Activated T-helper 17 cell treated with anti-CD3 and anti-CD28 coated beads, Interleukin-2, amount 50 U/mL, for 72 hours (primary cell): ENCODE measurements around the gene SEMA6A. TPM values are rescaled to one million over a fixed set of nuclear protein-coding genes. Genes with fewer than 3 reads are reported as not detected.

Experiments used
- ATAC-seq: fragments of 150-1000 bp; cut with Tn5 transposase; replicated peaks from 2 replicates; pipeline ENCODE4 v1.10.0; 2021; ENCODE audit warnings: mild to moderate bottlenecking, moderate library complexity
- H3K27ac Mint-ChIP-seq: one replicate; pipeline ENCODE4 v1.8.0; 2022; ENCODE audit warnings: mixed read lengths
- H3K27me3 Mint-ChIP-seq: one replicate; pipeline ENCODE4 v1.8.0; 2022; ENCODE audit warnings: mixed read lengths
- H3K36me3 Mint-ChIP-seq: one replicate; pipeline ENCODE4 v1.8.0; 2022; ENCODE audit warnings: low read depth, mild to moderate bottlenecking, mixed read lengths
- H3K4me1 Mint-ChIP-seq: one replicate; pipeline ENCODE4 v1.8.0; 2022; ENCODE audit warnings: mixed read lengths
- H3K4me3 Mint-ChIP-seq: one replicate; pipeline ENCODE4 v1.8.0; 2022; ENCODE audit warnings: mild to moderate bottlenecking, mixed read lengths
- H3K9me3 Mint-ChIP-seq: one replicate; pipeline ENCODE4 v1.8.0; 2022; ENCODE audit warnings: mixed read lengths
- total RNA-seq, 2 donors: library from RNA; stranded (reverse); gene quantifications; one replicate each; pipeline ENCODE4 v1.2.3, GENCODE V29; 2022

SEMA6A gene
- total RNA-seq, 2 donors from 2014 or later = 0.50 TPM; not detected in 1

DNA sequence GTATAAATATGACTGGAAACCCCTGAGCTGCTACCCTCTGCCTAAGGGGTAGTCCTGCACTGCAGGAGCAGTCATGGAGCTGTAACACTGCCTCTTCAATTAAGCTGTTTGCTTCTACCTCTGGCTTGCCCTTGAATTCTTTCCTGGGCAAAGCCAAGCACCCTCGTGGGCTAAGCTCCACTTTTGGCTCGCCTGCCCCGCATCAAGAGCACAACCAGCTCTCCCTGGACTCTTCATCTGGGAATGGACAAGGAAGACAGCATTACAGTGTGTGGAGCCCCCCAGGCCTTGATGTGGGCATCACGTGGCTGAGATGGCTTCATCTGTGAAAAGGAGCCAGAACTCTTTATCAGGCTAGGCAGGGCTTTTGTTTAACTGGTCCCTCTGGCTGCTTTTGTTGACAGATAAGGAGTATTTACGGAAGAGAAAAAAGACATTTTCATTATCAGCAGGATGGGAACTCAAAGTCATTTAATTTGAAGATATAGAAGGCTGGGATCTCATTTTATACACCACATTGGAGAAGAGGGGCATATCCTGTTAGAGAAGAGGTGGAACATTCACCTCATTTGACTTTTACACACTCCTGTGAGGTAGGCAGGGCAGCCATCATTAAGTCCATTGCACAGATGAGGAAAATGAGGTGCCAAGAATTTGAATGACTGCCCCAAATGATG is 137.8 kb downstream of the SEMA6A start:
- Mint-ChIP-seq H3K27ac (no peak overlapping the region), H3K9me3 (no peaks in the 10 kb centered on the region), H3K36me3 (peaks cover 5% of the 10 kb centered on the region), H3K27me3 (no peaks in the 10 kb centered on the region), H3K4me3 (no peak overlapping the region), H3K4me1 (no peaks in the 10 kb centered on the region)
- ATAC-seq = no peak

- Mint-ChIP-seq H3K9me3 (no peaks in the 10 kb centered on the region), H3K27me3 (no peaks in the 10 kb centered on the region), H3K4me1 (no peaks in the 10 kb centered on the region), H3K4me3 (no peak overlapping the region), H3K27ac (no peak overlapping the region), H3K36me3 (no peaks in the 10 kb centered on the region)
- no peak for ATAC-seq
Measured at GRCh38 chr5:116428966-116429365, 145.7 kb downstream of the SEMA6A start.

GRCh38 chr5:116428413-116428812 is 146.2 kb downstream of the SEMA6A start:
- Mint-ChIP-seq H3K9me3 (no peaks in the 10 kb centered on the region), H3K4me1 (no peaks in the 10 kb centered on the region), H3K27me3 (no peaks in the 10 kb centered on the region), H3K4me3 (no peak overlapping the region), H3K36me3 (no peaks in the 10 kb centered on the region), H3K27ac (no peak overlapping the region)
- no peak for ATAC-seq

- ATAC-seq = no peak
- Mint-ChIP-seq H3K9me3 (no peaks in the 10 kb centered on the region), H3K4me1 (no peaks in the 10 kb centered on the region), H3K4me3 (no peak overlapping the region), H3K27ac (no peak overlapping the region), H3K36me3 (no peaks in the 10 kb centered on the region), H3K27me3 (no peaks in the 10 kb centered on the region)
Measured at GRCh38 chr5:116424951-116425350, 149.7 kb downstream of the SEMA6A start.

- no peaks in the 10 kb centered on the region for H3K27me3 Mint-ChIP-seq
- H3K4me1 Mint-ChIP-seq = no peaks in the 10 kb centered on the region
- H3K4me3 Mint-ChIP-seq = no peak overlapping the region
- no peaks in the 10 kb centered on the region for H3K36me3 Mint-ChIP-seq
- H3K27ac Mint-ChIP-seq = no peak overlapping the region
- H3K9me3 Mint-ChIP-seq = no peaks in the 10 kb centered on the region
- ATAC-seq = no peak
Measured at GRCh38 chr5:116424258-116424615, 150.4 kb downstream of the SEMA6A start.

DNA sequence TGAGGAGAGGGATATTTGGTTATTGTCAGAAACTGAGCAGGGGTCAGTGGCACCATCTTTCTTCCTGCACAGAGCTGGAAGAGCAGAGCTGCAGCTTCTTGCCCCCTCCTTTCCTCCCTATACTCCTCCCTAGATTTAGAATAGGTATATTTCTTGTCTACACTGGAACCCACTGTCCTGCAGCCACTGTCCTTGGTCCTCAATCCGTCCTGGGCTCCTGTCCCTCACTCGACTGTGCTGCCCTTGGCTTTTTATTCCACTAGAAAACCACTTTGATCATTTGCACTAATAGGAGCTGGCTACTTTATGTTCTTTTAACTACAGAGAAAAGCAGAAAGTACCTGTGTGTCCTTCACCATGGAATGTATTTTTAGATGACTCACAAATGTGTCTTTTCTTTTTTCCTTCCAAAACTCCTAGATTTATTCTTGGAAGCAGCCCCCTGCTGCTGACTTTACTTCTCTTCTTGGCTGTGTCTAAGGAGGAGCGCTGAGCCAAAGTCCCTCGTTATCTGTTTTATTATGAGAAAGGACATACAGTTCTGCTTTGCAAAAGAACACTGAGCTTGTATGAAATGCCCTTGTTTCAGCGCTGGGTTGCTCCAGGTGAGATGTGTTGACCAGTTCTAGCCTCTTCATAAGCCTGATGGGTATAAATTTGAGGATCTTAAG is 150.9 kb downstream of the SEMA6A start:
- H3K27me3 Mint-ChIP-seq = no peaks in the 10 kb centered on the region
- no peak overlapping the region for H3K4me3 Mint-ChIP-seq
- H3K27ac Mint-ChIP-seq = no peak overlapping the region
- ATAC-seq = no peak
- H3K4me1 Mint-ChIP-seq = no peaks in the 10 kb centered on the region
- no peaks in the 10 kb centered on the region for H3K36me3 Mint-ChIP-seq
- no peaks in the 10 kb centered on the region for H3K9me3 Mint-ChIP-seq

- H3K9me3 Mint-ChIP-seq = no peaks in the 10 kb centered on the region
- no peak overlapping the region for H3K27ac Mint-ChIP-seq
- no peak for ATAC-seq
- H3K36me3 Mint-ChIP-seq = no peaks in the 10 kb centered on the region
- no peak overlapping the region for H3K4me3 Mint-ChIP-seq
- no peaks in the 10 kb centered on the region for H3K27me3 Mint-ChIP-seq
- H3K4me1 Mint-ChIP-seq = no peaks in the 10 kb centered on the region
Measured at GRCh38 chr5:116423141-116423540, 151.5 kb downstream of the SEMA6A start.

GRCh38 chr5:116421080-116421629 is 153.5 kb downstream of the SEMA6A start:
- ATAC-seq = no peak
- Mint-ChIP-seq H3K36me3 (no peaks in the 10 kb centered on the region), H3K4me3 (no peak overlapping the region), H3K4me1 (no peaks in the 10 kb centered on the region), H3K27ac (no peak overlapping the region), H3K27me3 (no peaks in the 10 kb centered on the region), H3K9me3 (no peaks in the 10 kb centered on the region)

DNA sequence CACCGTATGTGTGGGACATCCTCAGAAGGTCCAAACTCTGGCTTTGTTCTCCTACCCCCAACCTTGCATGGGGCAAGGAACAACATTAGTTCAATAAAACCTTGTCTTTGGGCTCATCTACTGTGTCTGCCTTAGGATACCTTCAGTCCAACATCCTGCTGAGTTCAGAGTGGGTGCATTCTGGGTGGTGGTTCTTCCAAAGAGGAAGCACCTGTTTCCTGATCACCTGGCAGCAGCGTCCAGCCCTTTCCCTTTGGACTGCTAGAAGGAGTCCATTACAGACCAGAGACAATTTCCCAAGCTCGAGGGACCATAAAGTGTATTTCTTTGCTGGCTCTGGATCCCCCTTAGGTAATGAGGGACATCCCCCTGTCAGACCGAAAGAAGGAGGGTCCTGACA is 154.1 kb downstream of the SEMA6A start:
- no peak for ATAC-seq
- H3K27me3 Mint-ChIP-seq = no peaks in the 10 kb centered on the region
- H3K4me1 Mint-ChIP-seq = no peaks in the 10 kb centered on the region
- no peaks in the 10 kb centered on the region for H3K9me3 Mint-ChIP-seq
- H3K4me3 Mint-ChIP-seq = no peak overlapping the region
- H3K36me3 Mint-ChIP-seq = peaks cover under 1% of the 10 kb centered on the region
- H3K27ac Mint-ChIP-seq = no peak overlapping the region

GRCh38 chr5:116419258-116419657 is 155.4 kb downstream of the SEMA6A start:
- Mint-ChIP-seq H3K27ac (no peak overlapping the region), H3K27me3 (no peaks in the 10 kb centered on the region), H3K4me3 (no peak overlapping the region), H3K4me1 (no peaks in the 10 kb centered on the region), H3K36me3 (peaks cover 13% of the 10 kb centered on the region), H3K9me3 (no peaks in the 10 kb centered on the region)
- ATAC-seq = no peak

GRCh38 chr5:116418774-116419173 is 155.8 kb downstream of the SEMA6A start:
- Mint-ChIP-seq H3K9me3 (no peaks in the 10 kb centered on the region), H3K4me3 (no peak overlapping the region), H3K36me3 (peaks cover 15% of the 10 kb centered on the region), H3K27ac (no peak overlapping the region), H3K27me3 (no peaks in the 10 kb centered on the region), H3K4me1 (no peaks in the 10 kb centered on the region)
- ATAC-seq = no peak

DNA sequence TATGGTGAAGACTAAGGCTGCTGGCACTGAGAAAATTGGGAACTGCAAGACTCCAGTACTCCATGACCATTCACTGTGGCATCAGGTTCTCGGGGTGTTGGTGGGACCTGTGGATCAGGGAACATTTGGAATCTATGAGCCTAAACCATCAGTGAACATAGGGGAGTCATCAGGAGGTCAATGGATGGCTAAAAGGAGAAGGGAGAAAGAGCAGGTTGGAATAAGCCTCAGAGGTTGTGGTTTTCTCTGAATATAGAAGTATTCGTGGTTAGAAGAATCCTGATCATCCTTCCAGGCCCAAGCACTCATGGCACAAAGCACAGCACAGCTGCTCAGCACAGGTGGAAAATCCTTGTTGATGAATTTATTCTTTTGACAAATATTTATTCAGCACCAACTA is 156.6 kb downstream of the SEMA6A start:
- ATAC-seq = no peak
- no peak overlapping the region for H3K27ac Mint-ChIP-seq
- peaks cover 22% of the 10 kb centered on the region for H3K36me3 Mint-ChIP-seq
- no peaks in the 10 kb centered on the region for H3K4me1 Mint-ChIP-seq
- H3K27me3 Mint-ChIP-seq = no peaks in the 10 kb centered on the region
- no peaks in the 10 kb centered on the region for H3K9me3 Mint-ChIP-seq
- H3K4me3 Mint-ChIP-seq = no peak overlapping the region

DNA sequence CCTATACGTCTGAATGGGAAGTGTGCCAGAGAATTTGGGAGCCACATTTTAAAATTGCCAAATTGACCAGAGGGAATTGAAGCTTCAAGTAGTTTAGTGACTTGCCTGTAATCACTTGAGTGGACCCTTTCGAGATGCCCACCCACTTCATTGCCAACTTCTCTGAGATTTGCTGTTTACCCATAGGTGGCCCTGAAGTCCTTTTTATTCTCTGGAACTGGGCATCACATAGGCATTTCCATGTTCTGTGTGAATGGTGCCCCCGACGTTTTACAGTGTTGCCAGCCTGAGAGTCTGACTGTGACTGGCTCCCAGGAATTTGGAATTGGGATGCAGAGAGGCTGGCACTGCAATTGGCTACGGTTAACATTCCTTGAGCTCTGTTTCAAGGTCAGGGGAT is 158.6 kb downstream of the SEMA6A start:
- Mint-ChIP-seq H3K4me3 (no peak overlapping the region), H3K4me1 (no peaks in the 10 kb centered on the region), H3K27ac (no peak overlapping the region), H3K27me3 (no peaks in the 10 kb centered on the region), H3K9me3 (no peaks in the 10 kb centered on the region), H3K36me3 (peaks cover 33% of the 10 kb centered on the region)
- ATAC-seq = no peak

DNA sequence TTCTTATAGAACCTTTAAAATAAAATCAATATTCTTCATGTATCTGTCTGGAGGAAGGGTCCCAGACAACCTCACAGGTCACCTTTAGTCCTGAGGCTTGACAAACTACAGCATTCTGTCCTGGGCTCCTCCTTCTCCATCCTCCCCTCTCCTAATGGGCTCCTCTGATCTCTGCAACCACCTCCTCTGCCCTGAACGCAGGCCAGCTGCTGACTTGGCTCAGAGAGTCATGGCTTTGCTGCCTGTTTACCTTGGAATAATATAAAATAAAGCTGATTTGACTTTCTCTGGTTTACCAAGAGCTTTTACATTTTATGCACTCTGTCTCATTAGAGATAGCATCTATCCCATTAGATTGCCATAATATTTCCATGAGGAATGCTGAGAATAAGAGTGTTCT is 159.4 kb downstream of the SEMA6A start:
- ATAC-seq = no peak
- no peak overlapping the region for H3K4me3 Mint-ChIP-seq
- no peak overlapping the region for H3K27ac Mint-ChIP-seq
- no peaks in the 10 kb centered on the region for H3K9me3 Mint-ChIP-seq
- H3K36me3 Mint-ChIP-seq = peaks cover 33% of the 10 kb centered on the region
- H3K4me1 Mint-ChIP-seq = no peaks in the 10 kb centered on the region
- no peaks in the 10 kb centered on the region for H3K27me3 Mint-ChIP-seq

DNA sequence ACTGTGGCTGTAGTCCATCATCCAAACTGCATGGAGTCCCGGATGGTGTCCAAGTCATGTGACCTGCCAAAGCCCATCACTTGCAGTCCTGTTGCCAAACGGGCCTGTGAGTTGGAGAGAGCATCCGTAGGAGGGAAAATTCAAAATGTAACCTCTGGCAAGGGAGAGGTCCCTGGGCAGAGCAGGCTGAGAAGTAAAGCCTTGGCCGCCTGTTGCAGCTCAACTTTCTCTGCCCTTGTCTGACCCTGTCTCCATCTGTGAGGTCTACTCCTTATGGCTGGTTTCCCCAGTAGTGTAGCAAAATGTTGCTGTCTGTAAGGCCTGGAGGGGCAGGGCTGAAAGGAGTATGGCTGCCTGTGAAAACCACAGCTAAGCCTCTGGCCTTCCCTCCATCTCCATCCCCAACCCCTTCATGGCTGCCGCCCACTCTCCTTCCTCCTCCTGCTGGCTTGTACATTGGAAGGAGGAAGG is 163.5 kb downstream of the SEMA6A start:
- Mint-ChIP-seq H3K4me1 (no peaks in the 10 kb centered on the region), H3K9me3 (no peaks in the 10 kb centered on the region), H3K27ac (no peak overlapping the region), H3K36me3 (peaks cover 44% of the 10 kb centered on the region), H3K4me3 (no peak overlapping the region), H3K27me3 (no peaks in the 10 kb centered on the region)
- no peak for ATAC-seq
